ENCODE results near the gene SDC4.

Gene SDC4

DNA sequence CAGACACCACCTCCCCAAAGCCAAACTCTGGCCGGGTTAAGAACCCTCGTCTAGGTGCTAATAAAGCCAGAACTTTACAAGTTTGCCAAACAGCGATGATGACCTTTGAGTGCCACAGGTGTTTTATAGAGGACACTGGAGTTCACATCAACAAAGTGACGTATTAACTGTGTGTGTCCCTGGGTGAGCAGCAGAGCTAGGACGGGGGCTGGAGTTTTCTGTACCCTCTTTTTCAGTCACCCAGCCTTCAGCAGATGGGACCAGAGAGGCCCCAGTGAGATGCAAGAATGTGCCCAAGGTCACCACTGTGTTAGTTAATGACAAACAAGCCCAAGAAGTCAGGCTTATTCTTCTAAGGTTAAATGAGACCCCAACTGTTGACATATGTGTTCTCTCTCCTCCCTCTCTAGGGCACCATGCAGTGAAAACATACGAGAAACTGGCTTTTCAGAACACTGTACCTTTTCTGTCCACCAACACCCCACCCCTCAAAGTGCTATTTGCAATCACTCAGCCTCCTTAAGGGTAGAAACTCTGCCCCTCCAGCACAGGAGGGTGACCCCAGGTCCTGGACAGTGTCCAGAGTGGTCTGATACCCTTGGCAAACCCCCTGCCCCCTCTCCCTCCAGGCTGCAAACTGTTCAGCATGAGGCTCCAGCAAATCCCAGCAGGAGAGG is 5.2 kb downstream of the SDC4 start:
- DNase-seq = no peak

- no peak for DNase-seq
These were observed 6.0 kb downstream of the SDC4 start for GRCh38 chr20:45341939-45342854.

DNA sequence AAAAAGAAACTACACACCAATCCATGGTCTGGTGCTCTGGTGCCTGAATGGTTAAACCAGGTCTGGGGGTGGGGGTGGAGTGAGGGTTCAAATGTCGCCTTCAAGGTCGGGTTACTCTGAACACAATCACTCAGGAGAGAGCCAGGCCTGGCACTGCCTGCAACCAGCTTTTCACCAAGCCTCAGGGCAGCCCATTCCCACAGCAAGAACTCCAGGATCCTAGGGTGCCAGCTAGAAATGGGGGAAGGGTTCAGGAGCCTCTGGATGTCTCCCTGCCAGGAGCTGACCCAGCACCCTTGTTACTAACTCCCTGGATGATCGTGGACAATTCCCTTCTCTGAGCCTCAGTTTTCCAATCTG is 6.7 kb downstream of the SDC4 start:
- DNase-seq = no peak

GRCh38 chr20:45340951-45341350 is 7.3 kb downstream of the SDC4 start:
- no peak for DNase-seq

DNA sequence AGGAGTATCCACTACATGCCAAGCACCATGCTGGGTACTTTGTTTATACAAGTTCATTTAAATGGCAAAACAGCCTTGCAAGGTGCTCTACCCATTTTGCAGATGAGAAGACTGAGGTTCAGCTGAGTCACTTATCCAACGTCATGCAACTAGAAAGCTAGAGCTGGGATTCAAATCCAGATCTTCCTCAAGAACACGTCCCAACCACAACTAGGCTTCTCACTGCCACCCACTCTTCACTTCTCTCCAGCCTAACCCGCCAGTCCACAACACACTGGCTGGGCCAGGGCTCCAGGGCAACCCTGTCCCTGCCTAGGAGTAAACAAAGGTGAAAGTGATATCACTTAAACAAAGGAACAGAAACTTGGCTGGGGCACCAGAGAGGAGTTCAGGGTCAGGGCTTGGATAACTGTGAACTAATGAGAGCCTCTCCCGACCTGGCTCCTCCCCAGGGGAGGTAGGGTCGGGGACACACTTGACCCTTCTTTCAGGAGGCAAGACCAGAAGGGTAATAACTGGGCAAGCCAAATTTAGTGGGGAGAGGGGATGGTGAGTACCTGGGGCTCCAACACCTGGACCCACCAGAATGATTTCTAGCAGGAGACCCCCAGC is 7.9 kb downstream of the SDC4 start:
- no peak for DNase-seq

DNA sequence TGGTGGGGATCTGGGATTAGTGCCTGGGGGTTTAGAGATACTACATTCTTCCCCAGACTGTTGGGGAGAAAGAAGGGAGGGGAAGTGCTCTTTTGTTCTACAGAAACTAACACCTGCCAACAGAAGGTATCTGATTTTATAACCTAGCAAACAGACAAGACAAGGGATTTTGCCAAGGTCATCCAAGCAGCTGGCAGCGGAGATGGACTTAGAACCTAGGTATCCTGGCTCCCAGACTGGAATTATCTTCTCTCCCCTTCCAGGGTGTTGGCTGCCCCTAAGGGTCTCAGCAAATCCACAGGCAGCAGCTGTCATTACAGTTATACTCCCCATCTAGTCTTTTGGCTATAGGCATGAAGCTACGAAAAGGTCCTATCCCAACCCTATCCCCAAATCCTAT is 8.4 kb downstream of the SDC4 start:
- DNase-seq = no peak

GRCh38 chr20:45339084-45339483 is 9.1 kb downstream of the SDC4 start:
- no peak for DNase-seq

DNA sequence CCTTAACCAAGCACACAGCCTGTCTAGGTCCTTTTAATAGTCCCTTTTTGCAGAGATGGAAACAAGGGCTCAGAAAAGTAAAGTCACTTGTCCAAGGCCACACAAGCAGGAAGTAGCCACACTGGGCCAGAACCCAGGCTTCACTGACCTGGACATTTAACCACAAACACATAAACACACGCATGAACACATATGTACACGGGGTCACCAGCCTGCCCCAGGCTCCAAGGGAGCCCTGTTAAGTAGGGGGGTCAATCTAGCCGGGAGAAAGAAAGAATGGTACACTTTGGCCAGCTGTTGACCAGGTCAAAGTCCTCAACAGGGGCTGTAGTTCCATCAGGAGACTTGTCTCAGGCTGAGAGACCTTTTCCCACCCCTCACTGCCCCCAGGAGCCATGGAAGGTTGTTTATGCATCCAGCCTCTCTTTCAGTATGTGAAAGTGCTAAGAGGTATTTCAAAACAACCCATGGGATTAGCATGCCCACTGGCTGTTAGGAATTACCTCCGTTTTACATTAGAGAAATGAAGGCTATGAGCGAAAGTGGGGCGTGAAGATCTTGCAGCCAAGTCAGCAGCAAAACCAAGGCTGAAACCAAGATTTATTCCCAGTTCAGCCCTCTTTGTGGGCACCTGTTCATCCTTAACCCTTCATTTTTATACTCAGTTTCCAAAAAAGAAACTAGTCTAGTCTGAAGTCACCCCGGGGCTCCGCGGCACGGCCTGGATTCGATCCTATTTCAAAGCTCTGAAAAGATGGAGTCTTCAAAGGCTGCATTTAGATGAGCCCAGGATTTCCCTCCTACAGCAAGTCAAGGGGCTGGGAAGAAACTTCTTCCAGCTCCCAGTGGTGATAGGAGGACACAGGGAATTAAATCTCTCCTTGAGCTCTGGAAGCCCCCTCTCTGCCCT is 9.8 kb downstream of the SDC4 start:
- no peak for DNase-seq

- no peak for DNase-seq
These were observed 10.7 kb downstream of the SDC4 start for GRCh38 chr20:45337367-45338120.

DNA sequence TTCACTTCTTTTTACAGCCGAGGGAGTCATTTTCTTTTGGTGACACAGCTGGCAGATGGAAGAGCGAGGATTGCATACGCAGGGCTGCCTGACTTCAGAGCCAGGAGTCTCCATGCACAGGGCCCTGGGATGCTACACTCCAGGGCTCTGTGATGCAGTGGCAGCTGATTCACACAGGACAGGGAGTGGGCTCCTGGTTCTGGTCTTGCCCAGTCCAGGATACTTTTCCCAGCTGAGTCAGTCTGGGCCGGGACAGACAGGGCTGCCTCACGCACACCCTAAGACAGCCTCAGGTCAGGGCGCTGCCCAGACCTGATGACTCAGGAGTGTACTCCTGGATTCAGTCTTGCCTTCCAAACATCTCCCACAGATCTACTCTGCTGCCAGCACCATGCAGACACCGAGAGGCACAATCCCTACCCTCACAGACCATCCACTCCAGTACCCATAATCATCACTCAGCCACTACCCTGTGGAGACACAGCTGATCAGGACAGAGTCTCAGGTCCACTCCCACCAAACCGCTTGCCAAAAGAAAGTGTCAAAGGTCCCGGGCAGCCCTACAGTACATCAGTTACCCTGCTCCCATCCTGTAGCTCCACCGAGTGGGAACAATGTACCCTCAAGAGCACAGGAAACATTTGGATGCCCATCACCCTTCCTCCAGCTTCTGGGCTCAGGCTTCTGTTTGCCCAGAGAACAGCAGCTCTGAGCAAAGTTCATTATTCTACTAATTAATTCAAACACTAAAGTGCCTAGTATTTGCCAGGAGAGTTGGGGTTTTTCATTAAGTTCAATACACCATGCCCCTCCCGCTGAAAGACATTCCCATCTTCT is 11.5 kb downstream of the SDC4 start:
- DNase-seq = no peak

- DNase-seq = no peak
These were observed 17.7 kb downstream of the SDC4 start for GRCh38 chr20:45330476-45330875.

- DNase-seq = no peak
These were observed 18.5 kb downstream of the SDC4 start for GRCh38 chr20:45329497-45330319.

DNA sequence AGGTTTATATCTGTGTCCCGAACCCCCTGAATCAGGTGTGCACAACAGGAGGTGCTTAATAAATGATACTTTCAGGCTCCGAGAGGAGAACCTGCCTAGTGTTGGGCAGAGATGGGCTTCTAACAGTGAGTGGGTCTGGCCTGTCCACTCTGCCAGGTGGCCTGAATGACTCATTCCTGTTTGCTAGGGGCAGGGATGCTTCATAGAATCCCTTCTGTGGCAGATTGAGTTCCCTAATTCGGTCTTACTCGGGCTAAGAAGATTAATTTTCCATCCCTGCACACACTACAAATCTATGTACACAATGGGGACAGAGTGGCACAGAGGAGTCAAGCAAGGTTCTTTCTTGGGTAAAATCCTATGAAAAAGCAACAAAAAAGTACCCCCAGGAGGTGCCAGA is 19.8 kb downstream of the SDC4 start:
- DNase-seq = no peak

DNA sequence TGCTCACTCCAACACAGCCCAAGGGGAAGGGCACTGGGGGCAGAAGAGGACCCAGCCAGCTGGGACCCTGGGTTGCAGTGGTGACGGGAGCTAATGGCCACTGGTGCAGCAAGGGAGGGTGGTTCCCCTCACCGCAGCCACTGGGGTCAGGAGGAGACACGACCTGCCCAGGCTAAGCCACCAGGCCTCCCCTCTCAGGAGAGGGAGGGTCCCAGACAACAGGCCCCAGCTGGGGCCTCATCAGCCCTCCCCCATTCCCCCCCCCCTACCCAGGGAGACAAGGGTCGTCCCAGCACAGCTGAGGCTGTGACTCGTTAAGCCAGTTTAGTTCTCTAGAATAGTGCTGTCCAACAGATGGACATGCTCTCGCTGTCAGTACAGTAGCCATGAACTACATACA is 22.9 kb downstream of the SDC4 start:
- DNase-seq = no peak

DNA sequence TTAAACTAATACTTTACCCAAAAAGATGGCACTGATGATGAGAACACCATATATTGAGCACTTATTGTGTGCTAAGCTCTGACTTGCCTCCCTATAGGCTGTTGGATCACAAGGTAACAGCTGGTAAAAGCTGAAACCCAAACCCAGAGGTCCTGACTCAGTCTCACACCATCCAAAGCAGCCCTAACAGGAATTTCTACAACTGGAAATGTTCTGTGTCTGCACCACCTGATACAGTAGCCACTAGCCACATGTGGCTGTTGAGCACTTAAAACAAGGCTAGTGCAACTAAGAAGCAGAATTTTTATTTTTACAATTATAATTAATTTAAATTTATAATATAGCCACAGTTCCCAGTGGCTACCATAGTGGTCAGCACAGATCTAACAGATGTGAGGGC is 24.5 kb downstream of the SDC4 start:
- no peak for DNase-seq

- DNase-seq = no peak
These were observed 25.3 kb downstream of the SDC4 start for GRCh38 chr20:45322952-45323383.

- no peak for DNase-seq
These were observed 27.2 kb downstream of the SDC4 start for GRCh38 chr20:45320948-45321595.

DNA sequence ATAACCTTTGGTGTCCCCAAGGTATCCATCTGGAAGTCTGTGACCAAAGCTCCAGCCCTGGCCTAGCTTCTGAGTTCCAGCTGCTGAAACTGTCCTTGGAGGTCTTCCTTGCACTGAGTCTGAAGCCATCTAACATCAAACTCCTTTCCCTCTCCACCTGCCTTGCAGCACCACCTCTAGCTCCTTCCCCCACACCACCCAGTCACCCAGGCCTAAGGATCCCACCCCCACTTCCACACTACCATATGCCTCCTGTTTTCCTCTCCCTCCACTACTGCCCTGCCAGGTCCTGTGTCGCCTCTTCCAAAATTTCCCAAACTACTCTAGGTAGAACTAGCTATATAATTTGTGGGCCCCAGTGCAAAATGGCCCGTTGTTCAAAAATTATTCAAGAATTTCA is 29.3 kb downstream of the SDC4 start:
- no peak for DNase-seq

DNA sequence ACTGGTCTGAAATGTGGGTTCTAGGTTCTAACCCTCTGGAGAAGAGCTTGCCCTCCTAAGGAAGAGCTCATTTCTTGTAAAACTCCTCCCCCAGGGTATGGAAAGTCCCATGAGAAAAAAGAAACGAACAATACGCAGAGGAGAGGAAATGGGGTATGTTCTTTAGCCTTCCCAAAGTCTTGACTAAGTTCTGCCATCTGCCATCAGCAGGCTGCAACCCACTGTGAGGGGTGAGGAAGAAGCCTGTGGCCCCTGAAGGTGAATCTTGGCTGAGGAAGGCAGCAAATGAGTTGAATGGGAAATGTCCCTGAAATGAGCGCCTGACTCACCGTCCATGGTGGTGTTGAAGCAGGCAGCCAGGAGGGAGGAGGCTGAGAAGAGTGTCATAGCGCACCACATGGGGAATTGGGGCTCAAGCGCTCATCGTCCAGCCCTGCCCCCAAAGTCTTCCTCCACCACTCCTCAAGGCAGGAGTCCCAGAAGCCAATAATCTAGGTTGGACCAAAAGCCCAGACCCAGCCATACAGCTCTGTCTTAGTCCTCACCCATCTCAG is 29.8 kb downstream of the SDC4 start:
- DNase-seq = no peak

Data from activated effector memory CD4-positive, alpha-beta T cell treated with anti-CD3 and anti-CD28 coated beads, Interleukin-2, amount 50 U/mL, for 16 hours (primary cell).